Tibial nerve (tissue), 3 donors: ENCODE results near the gene GOLGA6L26.
"Not testable (repeated sequence)": the region's sequence is repeated elsewhere in the genome, so short reads cannot be mapped to it uniquely, and the experiment has no call there.

ENCODE experiments used
- POLR2A ChIP-seq, 2 donors: fragments of 450-650 bp; IDR thresholded peaks; one replicate each; pipeline ENCODE4 v1.6.1; 2017; ENCODE audit warnings: antibody characterized with exemption in 2 of 2, mild to moderate bottlenecking in 2 of 2, moderate library complexity in 2 of 2
- TF ChIP-seq, protein P1 (sequence below), 5 experiments: fragments of 200-600 bp in 3 of 5; fragments of 450-650 bp in 2 of 5; sonication (generic) in 3 of 5; IDR thresholded peaks; one replicate each; pipeline ENCODE4 v1.5.1; 2016 to 2019; ENCODE audit warnings: antibody characterized with exemption in 5 of 5, mild to moderate bottlenecking in 3 of 5, moderate library complexity in 2 of 5

DNA sequence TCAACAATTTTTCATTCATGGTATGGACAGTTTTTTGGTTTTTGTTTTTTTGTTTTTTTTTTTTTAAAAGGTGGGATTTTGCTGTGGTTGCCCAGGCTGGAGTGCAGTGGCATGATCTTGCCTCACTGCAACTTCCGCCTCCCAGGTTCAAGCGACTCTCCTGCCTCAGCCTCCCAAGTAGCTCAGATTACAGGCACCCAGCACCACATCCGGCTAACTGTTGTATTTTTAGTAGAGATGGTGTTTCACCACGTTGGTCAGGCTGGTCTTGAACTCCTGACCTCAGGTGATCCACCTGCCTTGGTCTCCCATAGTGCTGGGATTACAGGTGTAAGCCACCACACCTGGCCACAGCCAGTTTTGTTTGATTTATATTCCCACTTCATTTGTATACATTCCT lies 37.1 kb upstream of the GOLGA6L26 start:
- TF ChIP-seq, protein P1, sequence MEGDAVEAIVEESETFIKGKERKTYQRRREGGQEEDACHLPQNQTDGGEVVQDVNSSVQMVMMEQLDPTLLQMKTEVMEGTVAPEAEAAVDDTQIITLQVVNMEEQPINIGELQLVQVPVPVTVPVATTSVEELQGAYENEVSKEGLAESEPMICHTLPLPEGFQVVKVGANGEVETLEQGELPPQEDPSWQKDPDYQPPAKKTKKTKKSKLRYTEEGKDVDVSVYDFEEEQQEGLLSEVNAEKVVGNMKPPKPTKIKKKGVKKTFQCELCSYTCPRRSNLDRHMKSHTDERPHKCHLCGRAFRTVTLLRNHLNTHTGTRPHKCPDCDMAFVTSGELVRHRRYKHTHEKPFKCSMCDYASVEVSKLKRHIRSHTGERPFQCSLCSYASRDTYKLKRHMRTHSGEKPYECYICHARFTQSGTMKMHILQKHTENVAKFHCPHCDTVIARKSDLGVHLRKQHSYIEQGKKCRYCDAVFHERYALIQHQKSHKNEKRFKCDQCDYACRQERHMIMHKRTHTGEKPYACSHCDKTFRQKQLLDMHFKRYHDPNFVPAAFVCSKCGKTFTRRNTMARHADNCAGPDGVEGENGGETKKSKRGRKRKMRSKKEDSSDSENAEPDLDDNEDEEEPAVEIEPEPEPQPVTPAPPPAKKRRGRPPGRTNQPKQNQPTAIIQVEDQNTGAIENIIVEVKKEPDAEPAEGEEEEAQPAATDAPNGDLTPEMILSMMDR (IDR thresholded peaks at IDR 0.05) = not testable (repeated sequence)
- TF ChIP-seq POLR2A (IDR thresholded peaks at IDR 0.05) = not testable (repeated sequence)
